22Rv1 (cell line): ENCODE results near the gene C3orf18.

Experiments used
- ZFX ChIP-seq: fragments of 450-650 bp; IDR thresholded peaks from 2 replicates; pipeline ENCODE4 v1.6.1; 2017; ENCODE audit warnings: antibody characterized with exemption, borderline replicate concordance
- TF ChIP-seq, protein P1 (sequence below): fragments of 450-650 bp; IDR thresholded peaks from 2 replicates; pipeline ENCODE4 v1.5.1; 2017; ENCODE audit warnings: mild to moderate bottlenecking

- TF ChIP-seq, protein P1, sequence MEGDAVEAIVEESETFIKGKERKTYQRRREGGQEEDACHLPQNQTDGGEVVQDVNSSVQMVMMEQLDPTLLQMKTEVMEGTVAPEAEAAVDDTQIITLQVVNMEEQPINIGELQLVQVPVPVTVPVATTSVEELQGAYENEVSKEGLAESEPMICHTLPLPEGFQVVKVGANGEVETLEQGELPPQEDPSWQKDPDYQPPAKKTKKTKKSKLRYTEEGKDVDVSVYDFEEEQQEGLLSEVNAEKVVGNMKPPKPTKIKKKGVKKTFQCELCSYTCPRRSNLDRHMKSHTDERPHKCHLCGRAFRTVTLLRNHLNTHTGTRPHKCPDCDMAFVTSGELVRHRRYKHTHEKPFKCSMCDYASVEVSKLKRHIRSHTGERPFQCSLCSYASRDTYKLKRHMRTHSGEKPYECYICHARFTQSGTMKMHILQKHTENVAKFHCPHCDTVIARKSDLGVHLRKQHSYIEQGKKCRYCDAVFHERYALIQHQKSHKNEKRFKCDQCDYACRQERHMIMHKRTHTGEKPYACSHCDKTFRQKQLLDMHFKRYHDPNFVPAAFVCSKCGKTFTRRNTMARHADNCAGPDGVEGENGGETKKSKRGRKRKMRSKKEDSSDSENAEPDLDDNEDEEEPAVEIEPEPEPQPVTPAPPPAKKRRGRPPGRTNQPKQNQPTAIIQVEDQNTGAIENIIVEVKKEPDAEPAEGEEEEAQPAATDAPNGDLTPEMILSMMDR = no peak
- TF ChIP-seq ZFX = no peak
Observed at GRCh38 chr3:50525987-50526386, 41.6 kb downstream of the C3orf18 start.
